MCF 10A (cell line): ENCODE results near the gene PDE9A. TPM values are rescaled to one million over a fixed set of nuclear protein-coding genes. Genes with fewer than 3 reads are reported as not detected.

Source experiments
- BruUV-seq: library from RNA; stranded (reverse); fragments of 400-500 nt; replicated peaks from 2 replicates; lab custom pipeline; 2021; lab: Mats Ljungman, UMichigan
- CTCF ChIA-PET: fragments of 300-600 bp; sonication (Branson Sonifier 250); formaldehyde crosslinking; extraction: SDS; loops from one replicate; lab custom pipeline; 2021; ENCODE audit warnings: antibody characterized with exemption, inconsistent platforms; lab: Yijun Ruan, JAX
- POLR2A ChIA-PET: fragments of 300-600, 350-650 bp; sonication (Branson Sonifier 250); formaldehyde crosslinking; extraction: SDS; loops from one replicate; lab custom pipeline; 2020; ENCODE audit warnings: antibody characterized with exemption, inconsistent platforms; lab: Yijun Ruan, JAX
- DNase-seq: peaks from one replicate; pipeline ENCODE4 v3.0.0-alpha.2; 2018; ENCODE audit not compliant: unreplicated experiment
- H3K27ac Mint-ChIP-seq: one replicate; pipeline ENCODE4 v1.8.0; 2022; ENCODE audit warnings: mild to moderate bottlenecking, low read depth, mixed read lengths; ENCODE audit not compliant: unreplicated experiment
- H3K27me3 Mint-ChIP-seq: one replicate; pipeline ENCODE4 v1.8.0; 2022; ENCODE audit warnings: mixed read lengths; ENCODE audit not compliant: insufficient read depth, unreplicated experiment
- H3K36me3 Mint-ChIP-seq: one replicate; pipeline ENCODE4 v1.8.0; 2022; ENCODE audit warnings: mild to moderate bottlenecking, moderate library complexity, mixed read lengths; ENCODE audit not compliant: insufficient read depth, unreplicated experiment
- H3K4me1 Mint-ChIP-seq: one replicate; pipeline ENCODE4 v1.8.0; 2022; ENCODE audit warnings: mixed read lengths; ENCODE audit not compliant: insufficient read depth, unreplicated experiment
- H3K4me3 Mint-ChIP-seq: one replicate; pipeline ENCODE4 v1.8.0; 2022; ENCODE audit warnings: mild to moderate bottlenecking, moderate library complexity, mixed read lengths; ENCODE audit not compliant: unreplicated experiment
- H3K9me3 Mint-ChIP-seq: one replicate; pipeline ENCODE4 v1.8.0; 2022; ENCODE audit warnings: mixed read lengths; ENCODE audit not compliant: unreplicated experiment
- intact Hi-C: fragments of 100-400 bp; cut with micrococcal nuclease; formaldehyde crosslinking; loops from 2 replicates; pipeline ENCODE4 v1.14.1; 2022
- total RNA-seq: library from RNA; stranded (reverse); gene quantifications from 2 replicates; pipeline ENCODE4 v1.2.3, GENCODE V29; 2022
- TF ChIP-seq, protein P1 (sequence below): fragments of 200-600 bp; IDR thresholded peaks from one replicate; pipeline ENCODE4 v1.8.0; 2022; ENCODE audit warnings: antibody characterized with exemption, mild to moderate bottlenecking; ENCODE audit not compliant: unreplicated experiment

PDE9A gene
- total RNA-seq, 1 experiment from 2014 or later: not detected

DNA sequence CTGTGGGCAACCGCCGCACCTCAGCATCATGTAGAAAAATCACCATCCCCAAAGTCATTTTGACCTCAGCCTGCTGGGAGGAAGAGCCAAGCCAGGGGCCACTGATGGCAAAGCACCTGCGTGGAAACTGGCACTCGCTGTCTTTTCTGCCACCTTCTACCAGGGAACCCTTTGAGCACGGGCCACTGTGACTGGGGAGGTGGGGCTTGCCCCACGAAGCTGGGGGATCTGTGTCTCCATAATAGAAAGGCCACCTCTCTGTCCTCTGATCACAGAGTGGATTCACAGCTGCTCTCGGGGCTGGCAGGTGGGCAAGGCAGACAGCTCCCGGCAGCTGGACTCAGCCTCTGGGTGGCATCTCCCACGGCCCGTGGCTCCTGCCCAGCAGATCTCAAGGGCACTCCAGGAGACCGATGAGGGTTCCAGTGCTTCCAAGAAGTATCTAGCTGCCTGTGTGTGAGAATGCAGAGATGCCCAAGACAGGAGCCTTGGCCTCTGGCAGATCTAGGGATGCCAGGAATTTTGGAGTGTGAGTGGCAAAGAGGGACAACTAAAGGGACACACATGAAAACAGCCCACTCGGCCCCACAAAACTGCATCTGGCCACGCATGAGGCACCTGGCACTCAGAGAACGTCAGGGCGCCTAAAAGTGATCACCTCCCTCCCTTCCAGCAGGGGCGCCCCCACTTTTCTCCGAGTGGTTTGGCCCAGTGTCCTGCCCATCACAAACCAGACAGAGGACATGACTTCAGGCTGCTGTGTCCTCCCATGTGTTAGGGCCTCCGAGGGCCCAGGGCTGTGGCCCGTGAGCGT is 102.6 kb downstream of the PDE9A start:
- intact Hi-C loops: no loop called here
- TF ChIP-seq, protein P1, sequence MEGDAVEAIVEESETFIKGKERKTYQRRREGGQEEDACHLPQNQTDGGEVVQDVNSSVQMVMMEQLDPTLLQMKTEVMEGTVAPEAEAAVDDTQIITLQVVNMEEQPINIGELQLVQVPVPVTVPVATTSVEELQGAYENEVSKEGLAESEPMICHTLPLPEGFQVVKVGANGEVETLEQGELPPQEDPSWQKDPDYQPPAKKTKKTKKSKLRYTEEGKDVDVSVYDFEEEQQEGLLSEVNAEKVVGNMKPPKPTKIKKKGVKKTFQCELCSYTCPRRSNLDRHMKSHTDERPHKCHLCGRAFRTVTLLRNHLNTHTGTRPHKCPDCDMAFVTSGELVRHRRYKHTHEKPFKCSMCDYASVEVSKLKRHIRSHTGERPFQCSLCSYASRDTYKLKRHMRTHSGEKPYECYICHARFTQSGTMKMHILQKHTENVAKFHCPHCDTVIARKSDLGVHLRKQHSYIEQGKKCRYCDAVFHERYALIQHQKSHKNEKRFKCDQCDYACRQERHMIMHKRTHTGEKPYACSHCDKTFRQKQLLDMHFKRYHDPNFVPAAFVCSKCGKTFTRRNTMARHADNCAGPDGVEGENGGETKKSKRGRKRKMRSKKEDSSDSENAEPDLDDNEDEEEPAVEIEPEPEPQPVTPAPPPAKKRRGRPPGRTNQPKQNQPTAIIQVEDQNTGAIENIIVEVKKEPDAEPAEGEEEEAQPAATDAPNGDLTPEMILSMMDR: no peak
- POLR2A ChIA-PET: no interaction called here
- Mint-ChIP-seq H3K4me3 (no peak overlapping the region), H3K27me3 (peaks cover 47% of the 10 kb centered on the region), H3K27ac (no peak overlapping the region), H3K36me3 (no peaks in the 10 kb centered on the region), H3K4me1 (no peaks in the 10 kb centered on the region), H3K9me3 (no peaks in the 10 kb centered on the region)
- BruUV-seq: no TSS peak
- CTCF ChIA-PET: interaction anchor here (0.6 kb wide), 1 partner anchor 609 kb away, joined by 3 read pairs; no protein-coding TSS in a partner anchor
- no peak for DNase-seq

DNA sequence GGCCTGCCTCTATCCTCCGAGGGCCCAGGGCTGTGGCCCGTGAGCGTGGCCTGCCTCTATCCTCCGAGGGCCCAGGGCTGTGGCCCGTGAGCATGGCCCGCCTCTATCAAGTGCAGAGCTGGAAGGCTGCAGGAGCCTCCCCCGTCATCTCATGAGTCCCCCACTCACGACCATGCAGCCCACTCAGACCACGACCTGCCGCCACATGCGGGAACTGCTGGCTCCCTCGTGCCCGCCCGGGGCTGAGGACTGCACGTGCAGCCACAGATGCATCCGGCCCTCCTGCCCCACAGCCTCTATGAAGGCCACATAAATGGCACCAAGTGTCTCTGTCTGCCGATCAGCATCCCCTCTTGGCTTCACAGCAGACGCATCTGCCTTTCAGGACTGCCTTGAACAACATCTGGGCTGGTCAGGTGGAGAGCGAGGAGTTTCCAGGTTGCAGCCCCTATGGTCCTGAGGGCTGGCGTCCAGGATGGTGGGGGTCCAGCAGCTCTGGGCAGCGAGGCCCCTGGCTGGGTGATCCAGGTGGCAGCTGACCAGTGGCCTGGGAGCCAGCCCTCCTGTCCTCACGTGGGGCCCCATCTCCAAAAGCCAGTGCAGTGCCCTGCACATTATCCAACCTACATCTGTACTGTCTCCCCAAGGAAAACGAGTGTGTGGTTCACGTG is 103.3 kb downstream of the PDE9A start:
- BruUV-seq: no TSS peak
- no peak overlapping the region for H3K27ac Mint-ChIP-seq
- POLR2A ChIA-PET: no interaction called here
- no peak for DNase-seq
- TF ChIP-seq, protein P1: no peak
- CTCF ChIA-PET: no interaction called here
- no peak overlapping the region for H3K4me3 Mint-ChIP-seq
- H3K27me3 Mint-ChIP-seq: peaks cover 49% of the 10 kb centered on the region
- no peaks in the 10 kb centered on the region for H3K36me3 Mint-ChIP-seq
- intact Hi-C loops: no loop called here
- no peaks in the 10 kb centered on the region for H3K9me3 Mint-ChIP-seq
- no peaks in the 10 kb centered on the region for H3K4me1 Mint-ChIP-seq

DNA sequence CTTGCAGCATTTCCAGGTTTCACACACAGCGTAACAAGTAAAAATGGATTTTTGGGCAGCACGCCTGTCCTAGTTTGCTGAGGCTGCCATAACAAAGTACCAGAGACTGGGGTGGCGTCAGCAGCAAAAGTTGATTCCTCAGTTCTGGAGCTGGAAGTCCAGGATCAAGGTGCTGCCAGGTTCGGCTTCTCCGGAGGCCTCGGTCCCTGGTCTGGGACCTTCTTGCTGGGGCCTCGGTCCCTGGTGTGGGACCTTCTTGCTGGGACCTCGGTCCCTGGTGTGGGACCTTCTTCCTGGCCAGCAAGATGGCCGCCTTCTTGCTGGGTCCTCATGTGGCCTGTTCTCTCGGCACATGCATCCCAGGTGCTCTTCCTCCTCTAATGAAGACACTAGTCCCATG is 104.0 kb downstream of the PDE9A start:
- DNase-seq: no peak
- intact Hi-C loops: no loop called here
- ChIA-PET POLR2A (no interaction called here), CTCF (interaction anchor here (0.6 to 0.7 kb wide), 2 partner anchors 410 to 612 kb away, joined by 3 read pairs; no protein-coding TSS in a partner anchor)
- H3K4me3 Mint-ChIP-seq: no peak overlapping the region
- H3K9me3 Mint-ChIP-seq: no peaks in the 10 kb centered on the region
- H3K4me1 Mint-ChIP-seq: no peaks in the 10 kb centered on the region
- BruUV-seq: no TSS peak
- H3K36me3 Mint-ChIP-seq: no peaks in the 10 kb centered on the region
- H3K27ac Mint-ChIP-seq: no peak overlapping the region
- TF ChIP-seq, protein P1: no peak
- H3K27me3 Mint-ChIP-seq: peaks cover 56% of the 10 kb centered on the region
